ENCODE data around the gene MUC4.
"Not testable (repeated sequence)": the region's sequence is repeated elsewhere in the genome, so short reads cannot be mapped to it uniquely, and the experiment has no call there.

DNA sequence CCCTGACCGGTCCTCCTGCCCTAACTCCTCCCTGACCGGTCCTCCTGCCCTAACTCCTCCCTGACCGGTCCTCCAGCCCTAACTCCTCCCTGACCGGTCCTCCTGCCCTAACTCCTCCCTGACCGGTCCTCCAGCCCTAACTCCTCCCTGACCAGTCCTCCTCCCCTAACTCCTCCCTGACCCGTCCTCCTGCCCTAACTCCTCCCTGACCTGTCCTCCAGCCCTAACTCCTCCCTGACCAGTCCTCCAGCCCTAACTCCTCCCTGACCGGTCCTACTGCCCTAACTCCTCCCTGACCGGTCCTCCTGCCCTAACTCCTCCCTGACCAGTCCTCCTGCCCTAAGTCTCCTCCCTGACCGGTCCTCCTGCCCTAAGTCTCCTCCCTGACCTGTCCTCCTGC, 98.6 kb downstream of the MUC4 start:
- not testable (repeated sequence) for TF ChIP-seq POLR2AphosphoS5 (IDR thresholded peaks at IDR 0.05; ENCODE audit: borderline replicate concordance, low read depth, low read length); EZH2 (IDR thresholded peaks at IDR 0.05)

Measured in SK-N-MC (cell line).